LNCaP clone FGC (cell line): ENCODE data around the gene PLGLB2.
A peak's percentile ranks its signal among the peaks of the same experiment; 100 is the strongest.
"Not testable (repeated sequence)": the region's sequence is repeated elsewhere in the genome, so short reads cannot be mapped to it uniquely, and the experiment has no call there.

ENCODE experiments used
- DNase-seq: peaks from one replicate; pipeline ENCODE4 v3.0.0-alpha.2; 2011; ENCODE audit warnings: low read depth
- H3K4me3 ChIP-seq: 2 replicates; pipeline ENCODE4 v1.5.1; 2011; ENCODE audit warnings: mild to moderate bottlenecking, low read depth, low read length, control low read depth

The PLGLB2 gene

GRCh38 chr2:87747791-87748190, at the start of gene PLGLB2:
TSS of gene PLGLB2 (plus strand) at chr2:87748087. CDS start at chr2:87748154, 67 bp downstream.
- not testable (repeated sequence) for H3K4me3 ChIP-seq, DNase-seq

- H3K4me3 ChIP-seq, DNase-seq: not testable (repeated sequence)
These were observed 43.1 kb upstream of the PLGLB2 start for GRCh38 chr2:87704572-87705323.

GRCh38 chr2:87708368-87708767, 39.5 kb upstream of the PLGLB2 start:
- H3K4me3 ChIP-seq, DNase-seq: not testable (repeated sequence)

DNA sequence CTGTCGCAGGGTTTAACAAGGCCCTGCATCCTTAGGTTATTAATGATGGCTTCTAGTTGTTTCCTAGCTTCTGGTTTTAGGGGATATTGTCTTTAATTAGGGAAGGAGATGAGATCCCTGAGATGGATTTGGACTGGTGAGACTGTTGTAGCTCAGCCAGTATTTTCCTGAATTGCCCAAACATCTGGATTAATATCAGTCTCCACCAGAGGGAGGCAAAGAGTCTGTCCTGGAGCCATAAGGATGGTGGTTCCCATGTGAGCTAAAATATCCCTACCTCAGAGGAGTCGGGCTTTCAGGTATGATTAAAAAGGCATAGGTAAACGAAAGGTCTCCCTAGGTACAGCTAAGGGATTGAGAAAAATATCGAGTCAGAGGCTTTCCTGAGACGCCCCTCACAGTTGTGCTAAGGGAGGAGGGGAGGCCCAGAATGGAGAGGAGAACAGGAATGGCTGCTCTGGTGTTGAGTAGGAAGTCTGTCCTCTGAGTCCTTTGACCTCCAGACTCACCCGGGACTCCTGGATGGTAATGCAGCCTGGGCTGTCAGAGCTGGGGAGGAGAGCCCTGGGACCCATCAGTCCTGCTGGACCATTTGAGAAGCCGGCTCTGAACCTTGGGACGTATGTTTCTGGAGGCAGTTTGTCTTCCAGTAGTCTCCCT, 19.8 kb upstream of the PLGLB2 start:
- not testable (repeated sequence) for DNase-seq, H3K4me3 ChIP-seq

- DNase-seq, H3K4me3 ChIP-seq: not testable (repeated sequence)
These were observed 7.0 kb upstream of the PLGLB2 start for GRCh38 chr2:87740928-87741327.

DNA sequence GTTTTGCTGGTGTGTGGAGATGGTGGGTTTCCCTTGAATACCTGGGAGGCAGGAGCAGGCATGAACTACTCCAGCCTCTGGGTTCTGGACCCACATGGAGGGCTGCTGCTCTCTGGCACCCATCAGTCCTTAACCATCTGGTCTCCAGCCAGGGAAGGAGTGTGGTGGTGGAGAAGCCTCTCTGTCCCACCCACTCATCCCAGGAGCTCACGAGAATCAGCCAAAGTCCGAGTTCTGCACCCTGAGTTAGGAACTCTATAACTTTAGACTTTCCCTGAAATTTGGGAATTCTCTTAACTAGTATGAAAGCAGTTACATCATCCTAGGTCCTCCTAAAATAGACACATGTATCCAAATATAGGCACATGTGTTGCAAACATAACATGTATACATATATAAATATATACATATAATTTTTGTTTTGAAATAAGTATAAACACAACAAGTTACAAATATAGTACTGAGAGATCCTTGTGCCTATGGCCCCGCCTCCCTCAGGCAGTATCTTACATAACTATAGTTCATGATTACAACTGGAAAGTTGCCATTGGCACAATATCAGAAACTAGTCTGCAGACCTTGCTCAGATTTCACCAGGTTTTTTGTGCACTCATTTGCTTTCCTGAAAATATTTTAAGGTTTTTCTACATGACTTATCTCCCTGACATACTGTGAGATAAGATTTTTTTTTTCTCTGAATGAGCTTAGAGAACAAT, 5.3 kb upstream of the PLGLB2 start:
- not testable (repeated sequence) for H3K4me3 ChIP-seq, DNase-seq

DNA sequence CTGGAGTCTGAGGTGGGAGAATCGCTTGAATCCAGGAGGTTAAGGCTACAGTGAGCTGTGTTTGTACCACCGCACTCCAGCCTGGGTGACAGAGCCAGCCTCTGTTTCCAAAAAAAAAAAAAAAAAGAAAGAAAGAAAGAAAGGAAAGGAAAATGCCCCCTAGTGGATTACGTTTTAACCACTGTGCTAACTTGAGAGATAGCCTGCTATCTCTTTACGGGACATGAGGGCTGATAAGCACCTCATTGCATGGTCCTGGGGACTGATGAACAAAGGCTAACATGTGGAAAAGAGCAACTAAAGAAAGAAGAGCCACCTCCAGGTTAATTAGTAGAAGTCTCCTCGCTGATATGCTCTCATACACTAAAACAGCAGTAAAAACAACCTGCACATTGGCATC, 4.2 kb upstream of the PLGLB2 start:
- H3K4me3 ChIP-seq, DNase-seq: not testable (repeated sequence)

- not testable (repeated sequence) for H3K4me3 ChIP-seq
- DNase-seq = peak; percentile 1
These were observed 2.4 kb upstream of the PLGLB2 start for GRCh38 chr2:87745353-87745951.

GRCh38 chr2:87748524-87748923, 637 bp downstream of the PLGLB2 start:
- not testable (repeated sequence) for H3K4me3 ChIP-seq, DNase-seq

DNA sequence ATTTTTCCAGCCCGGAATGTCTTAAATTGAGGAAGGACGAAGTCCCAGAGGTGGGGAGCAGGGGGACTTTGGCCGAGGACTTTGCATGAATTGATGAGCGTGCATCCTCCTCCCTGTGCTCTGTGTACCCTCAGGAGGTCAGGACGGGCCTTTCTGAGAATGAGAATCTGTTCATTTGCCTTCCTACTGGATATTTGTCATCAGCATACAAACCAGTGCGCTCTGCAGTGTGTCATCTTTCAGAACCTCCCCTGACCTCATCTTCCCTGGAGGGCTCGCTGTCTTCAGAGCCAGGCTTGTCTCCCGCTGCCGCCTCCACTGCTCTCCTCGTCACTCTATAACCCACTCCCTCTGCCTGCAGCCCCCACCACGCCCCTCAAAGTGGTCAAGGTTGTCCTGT, 2.7 kb downstream of the PLGLB2 start:
- not testable (repeated sequence) for DNase-seq, H3K4me3 ChIP-seq

DNA sequence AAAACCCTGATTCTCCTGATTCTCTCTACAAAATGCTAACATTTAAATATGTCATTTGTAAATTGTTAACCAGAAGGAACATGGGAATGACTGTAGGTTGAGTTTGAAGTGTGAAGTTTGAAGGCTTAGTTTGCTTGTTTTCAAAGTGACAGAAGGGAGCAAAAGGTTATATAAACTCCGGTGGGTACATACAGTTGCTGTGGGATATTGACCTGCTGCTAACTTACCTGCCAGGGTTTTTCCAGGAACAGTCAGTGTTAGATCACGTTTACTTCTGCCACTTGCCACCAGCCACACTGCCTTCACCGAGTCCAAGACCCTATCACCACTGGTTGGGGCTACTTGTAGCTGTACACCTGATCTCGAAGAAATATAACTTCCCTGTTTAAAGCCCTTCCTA, 6.9 kb downstream of the PLGLB2 start:
- H3K4me3 ChIP-seq, DNase-seq: not testable (repeated sequence)
